ENCODE data around the gene DUSP7. TPM values are rescaled to one million over a fixed set of nuclear protein-coding genes. Genes with fewer than 3 reads are reported as not detected.

The DUSP7 gene
- polyA plus RNA-seq, 3 donors, result 2.8 to 36.8 (median 3.9) TPM

- Histone ChIP-seq H3K27ac (ENCODE audit: low read depth in 1 of 2, low read length in 2 of 2) (no peak overlapping the region), H3K9ac (ENCODE audit: insufficient read depth, low read length, poor library complexity, severe bottlenecking) (peak overlapping the region; percentile 78), H3K27me3 (ENCODE audit: control insufficient read depth in 2 of 2, insufficient read depth in 2 of 2, low read length in 2 of 2) (no peaks in the 10 kb centered on the region), H4K20me1 (ENCODE audit: insufficient read depth, low read length) (peaks cover 28% of the 10 kb centered on the region), H2AFZ (ENCODE audit: insufficient read depth, low read depth, low read length, poor library complexity, severe bottlenecking) (peak overlapping the region; percentile 84), H3K9me3 (replicated peaks in 1 of 2; ENCODE audit: control insufficient read depth in 1 of 2, insufficient read depth in 1 of 2, low read length in 2 of 2) (no peaks in the 10 kb centered on the region), H3K4me1 (ENCODE audit: control insufficient read depth in 1 of 2, insufficient read depth in 2 of 2, low read length in 2 of 2) (peaks cover 54 to 60% of the 10 kb centered on the region in 2 donors), H3K36me3 (replicated peaks in 1 of 2; ENCODE audit: control insufficient read depth in 1 of 2, insufficient read depth in 2 of 2, low read length in 2 of 2) (peaks cover 10% of the 10 kb centered on the region in 2 donors), H3K4me2 (replicated peaks; ENCODE audit: extremely low read depth, low read length, poor library complexity, severe bottlenecking) (peak overlapping the region; percentile 98), H3K79me2 (ENCODE audit: insufficient read depth, low read length) (peaks cover 36% of the 10 kb centered on the region), H3K4me3 (replicated peaks in 1 of 3; ENCODE audit: low read depth in 2 of 3, low read length in 3 of 3) (peak overlapping the region; percentile 14 to 89 (median 39))
- intact Hi-C loops (cut with micrococcal nuclease), result loop anchor here (2.0 to 5.0 kb wide), 4 partner anchors 63 to 116 kb away; partner anchors contain the start of genes PARP3 (in 1 of the 2), POC1A (in 1 of the 2) and RRP9 (in 1 of the 2)
- Mint-ChIP-seq H3K36me3 (peaks cover 10 to 14% of the 10 kb centered on the region in 2 donors), H3K27ac (peak overlapping the region in 5 of 7 donors; percentile 33 to 82 (median 69)), H3K27me3 (ENCODE audit: low read depth in 3 of 3) (peaks cover 0 to 3% (median 0%) of the 10 kb centered on the region in 3 donors), H3K4me3 (peak overlapping the region; percentile 77 to 85), H3K4me1 (peaks cover 53% of the 10 kb centered on the region), H3K9me3 (peaks cover 0 to 1% (median 0%) of the 10 kb centered on the region in 7 donors)
- DNase-seq, result no peak
- 70% methylated on average over 10 of the region's 14 CpGs for WGBS (ENCODE audit: insufficient coverage)
- no peak for TF ChIP-seq CTCF (IDR thresholded peaks at IDR 0.05)
These were observed 1.6 kb upstream of the DUSP7 start for GRCh38 chr3:52057812-52058495.

- Mint-ChIP-seq H3K9me3 (peaks cover 0 to 1% (median 0%) of the 10 kb centered on the region in 7 donors), H3K36me3 (peaks cover 10 to 20% of the 10 kb centered on the region in 2 donors), H3K27me3 (ENCODE audit: low read depth in 3 of 3) (peaks cover 0 to 4% (median 0%) of the 10 kb centered on the region in 3 donors), H3K4me1 (peaks cover 53% of the 10 kb centered on the region), H3K27ac (peak overlapping the region; percentile 96 to 97 (median 96)), H3K4me3 (peak overlapping the region; percentile 85 to 92)
- Histone ChIP-seq H3K79me2 (ENCODE audit: insufficient read depth, low read length) (peaks cover 43% of the 10 kb centered on the region), H3K4me1 (ENCODE audit: control insufficient read depth in 1 of 2, insufficient read depth in 2 of 2, low read length in 2 of 2) (peaks cover 54 to 60% of the 10 kb centered on the region in 2 donors), H3K4me3 (replicated peaks in 1 of 3; ENCODE audit: low read depth in 2 of 3, low read length in 3 of 3) (peak overlapping the region; percentile 55 to 89 (median 65)), H3K4me2 (replicated peaks; ENCODE audit: extremely low read depth, low read length, poor library complexity, severe bottlenecking) (peak overlapping the region; percentile 98), H4K20me1 (ENCODE audit: insufficient read depth, low read length) (peaks cover 36% of the 10 kb centered on the region), H3K36me3 (replicated peaks in 1 of 2; ENCODE audit: control insufficient read depth in 1 of 2, insufficient read depth in 2 of 2, low read length in 2 of 2) (peaks cover 10 to 12% of the 10 kb centered on the region in 2 donors), H3K9ac (ENCODE audit: insufficient read depth, low read length, poor library complexity, severe bottlenecking) (peak overlapping the region; percentile 78), H3K9me3 (replicated peaks in 1 of 2; ENCODE audit: control insufficient read depth in 1 of 2, insufficient read depth in 1 of 2, low read length in 2 of 2) (no peaks in the 10 kb centered on the region), H2AFZ (ENCODE audit: insufficient read depth, low read depth, low read length, poor library complexity, severe bottlenecking) (peak overlapping the region; percentile 84), H3K27me3 (ENCODE audit: control insufficient read depth in 2 of 2, insufficient read depth in 2 of 2, low read length in 2 of 2) (no peaks in the 10 kb centered on the region), H3K27ac (ENCODE audit: low read depth in 1 of 2, low read length in 2 of 2) (peak overlapping the region; percentile 88 to 92)
- intact Hi-C loops (cut with micrococcal nuclease), result loop anchor here (2.0 to 5.0 kb wide), 4 partner anchors 64 to 115 kb away; partner anchors contain the start of genes PARP3 (in 1 of the 2), POC1A (in 1 of the 2) and RRP9 (in 1 of the 2)
- peak; percentile 97 to 99 (median 98) for DNase-seq
- under 1% methylated on average over 40 of the region's 55 CpGs for WGBS (ENCODE audit: insufficient coverage)
- TF ChIP-seq CTCF (IDR thresholded peaks at IDR 0.05), result no peak
These were observed 819 bp upstream of the DUSP7 start for GRCh38 chr3:52056968-52057811.
